GM19438 (cell line): Measurements from ENCODE around the gene LRRC2.
"Not testable (repeated sequence)": the region's sequence is repeated elsewhere in the genome, so short reads cannot be mapped to it uniquely, and the experiment has no call there.

Source experiments
- ATAC-seq: cut with Tn5 transposase; IDR thresholded peaks from one replicate; pipeline ENCODE4 v1.9.1; 2021; ENCODE audit warnings: low read depth; ENCODE audit not compliant: unreplicated experiment

Gene LRRC2

GRCh38 chr3:46536758-46537157 is 29.3 kb downstream of the LRRC2 start:
- ATAC-seq = no peak

GRCh38 chr3:46535746-46536145 is 30.4 kb downstream of the LRRC2 start:
- ATAC-seq = no peak

GRCh38 chr3:46533091-46533490 is 33.0 kb downstream of the LRRC2 start:
- no peak for ATAC-seq

- ATAC-seq = no peak
Observed at GRCh38 chr3:46527239-46527638, 38.9 kb downstream of the LRRC2 start.

GRCh38 chr3:46524832-46525231 is 41.3 kb downstream of the LRRC2 start:
- no peak for ATAC-seq

- no peak for ATAC-seq
Observed at GRCh38 chr3:46524008-46524407, 42.1 kb downstream of the LRRC2 start.

GRCh38 chr3:46523556-46523955 is 42.5 kb downstream of the LRRC2 start:
- ATAC-seq = no peak

- ATAC-seq = not testable (repeated sequence)
Observed at GRCh38 chr3:46522201-46522600, 43.9 kb downstream of the LRRC2 start.

- no peak for ATAC-seq
Observed at GRCh38 chr3:46521096-46521495, 45.0 kb downstream of the LRRC2 start.

GRCh38 chr3:46520531-46520930 is 45.6 kb downstream of the LRRC2 start:
- no peak for ATAC-seq

GRCh38 chr3:46519952-46520351 is 46.1 kb downstream of the LRRC2 start:
- ATAC-seq = no peak

GRCh38 chr3:46517784-46518181 is 48.3 kb downstream of the LRRC2 start:
- ATAC-seq = no peak

GRCh38 chr3:46517016-46517783 is 48.9 kb downstream of the LRRC2 start:
- no peak for ATAC-seq

- ATAC-seq = no peak
Observed at GRCh38 chr3:46516521-46516920, 49.6 kb downstream of the LRRC2 start.

GRCh38 chr3:46512191-46512749 is 53.8 kb downstream of the LRRC2 start:
- ATAC-seq = no peak

GRCh38 chr3:46509661-46510187 is 56.4 kb downstream of the LRRC2 start:
- ATAC-seq = no peak

- ATAC-seq = no peak
Observed at GRCh38 chr3:46508850-46509591, 57.1 kb downstream of the LRRC2 start.

- no peak for ATAC-seq
Observed at GRCh38 chr3:46506526-46506925, 59.6 kb downstream of the LRRC2 start.

- no peak for ATAC-seq
Observed at GRCh38 chr3:46505953-46506352, 60.1 kb downstream of the LRRC2 start.

GRCh38 chr3:46504789-46505188 is 61.3 kb downstream of the LRRC2 start:
- ATAC-seq = no peak

GRCh38 chr3:46503200-46503874 is 62.8 kb downstream of the LRRC2 start:
- ATAC-seq = no peak
